OCI-LY3 (cell line): ENCODE measurements around the gene XXYLT1.

Source experiments
- H2AFZ ChIP-seq: fragments of 200-600, 300-600 bp; shearing (Covaris generic); 2 replicates; pipeline ENCODE4 v1.6.0; 2014; ENCODE audit warnings: antibody characterized with exemption, low read depth, low read length
- H3K27ac ChIP-seq: fragments of 200-600, 300-600 bp; sonication (generic); 2 replicates; pipeline ENCODE4 v1.5.1; 2014; ENCODE audit warnings: mild to moderate bottlenecking, low read length, moderate library complexity, mixed read lengths
- H3K27me3 ChIP-seq: fragments of 200-600, 300-600 bp; sonication (generic); 2 replicates; pipeline ENCODE4 v1.6.1; 2014; ENCODE audit warnings: low read depth, low read length, mixed read lengths
- H3K36me3 ChIP-seq: fragments of 200-600, 300-600 bp; sonication (generic); replicated peaks from 2 replicates; pipeline ENCODE3; 2014; ENCODE audit warnings: low read depth, low read length, mixed read lengths
- H3K4me1 ChIP-seq: fragments of 300-600, 200-600 bp; sonication (generic); 2 replicates; pipeline ENCODE4 v1.6.1; 2014; ENCODE audit warnings: low read length, mixed read lengths
- H3K4me2 ChIP-seq: fragments of 200-600, 300-600 bp; sonication (generic); 2 replicates; pipeline ENCODE4 v1.6.1; 2014; ENCODE audit warnings: low read length, mixed read lengths
- H3K4me3 ChIP-seq: fragments of 300-600, 200-600 bp; sonication (generic); 2 replicates; pipeline ENCODE4 v1.5.1; 2014; ENCODE audit warnings: antibody characterized with exemption, mild to moderate bottlenecking, low read length, moderate library complexity
- H3K79me2 ChIP-seq: fragments of 300-600, 200-600 bp; shearing (Covaris generic); 2 replicates; pipeline ENCODE4 v1.6.1; 2014; ENCODE audit warnings: mild to moderate bottlenecking, low read length, mixed read lengths
- H3K9ac ChIP-seq: fragments of 300-600, 200-600 bp; shearing (Covaris generic); 2 replicates; pipeline ENCODE4 v1.6.0; 2014; ENCODE audit warnings: mild to moderate bottlenecking, low read length, moderate library complexity
- H3K9me3 ChIP-seq: fragments of 200-600, 300-600 bp; shearing (Covaris generic); 2 replicates; pipeline ENCODE4 v1.6.1; 2014; ENCODE audit warnings: low read length, mixed read lengths; ENCODE audit not compliant: insufficient read depth
- H4K20me1 ChIP-seq: fragments of 200-600, 300-600 bp; sonication (generic); 2 replicates; pipeline ENCODE4 v1.6.1; 2016; ENCODE audit warnings: low read length, mixed read lengths; ENCODE audit not compliant: insufficient read depth
- EZH2phosphoT487 ChIP-seq: fragments of 200-600 bp; shearing (Covaris generic); IDR thresholded peaks from 2 replicates; pipeline ENCODE4 v1.6.1; 2018; ENCODE audit warnings: antibody characterized with exemption, mixed run types, low read depth
- TF ChIP-seq, protein P1 (sequence below): fragments of 200-600, 300-600 bp; sonication (generic); IDR thresholded peaks from 2 replicates; pipeline ENCODE4 v1.5.1; 2014; ENCODE audit warnings: antibody characterized with exemption, low read length, low read depth

XXYLT1 gene

DNA sequence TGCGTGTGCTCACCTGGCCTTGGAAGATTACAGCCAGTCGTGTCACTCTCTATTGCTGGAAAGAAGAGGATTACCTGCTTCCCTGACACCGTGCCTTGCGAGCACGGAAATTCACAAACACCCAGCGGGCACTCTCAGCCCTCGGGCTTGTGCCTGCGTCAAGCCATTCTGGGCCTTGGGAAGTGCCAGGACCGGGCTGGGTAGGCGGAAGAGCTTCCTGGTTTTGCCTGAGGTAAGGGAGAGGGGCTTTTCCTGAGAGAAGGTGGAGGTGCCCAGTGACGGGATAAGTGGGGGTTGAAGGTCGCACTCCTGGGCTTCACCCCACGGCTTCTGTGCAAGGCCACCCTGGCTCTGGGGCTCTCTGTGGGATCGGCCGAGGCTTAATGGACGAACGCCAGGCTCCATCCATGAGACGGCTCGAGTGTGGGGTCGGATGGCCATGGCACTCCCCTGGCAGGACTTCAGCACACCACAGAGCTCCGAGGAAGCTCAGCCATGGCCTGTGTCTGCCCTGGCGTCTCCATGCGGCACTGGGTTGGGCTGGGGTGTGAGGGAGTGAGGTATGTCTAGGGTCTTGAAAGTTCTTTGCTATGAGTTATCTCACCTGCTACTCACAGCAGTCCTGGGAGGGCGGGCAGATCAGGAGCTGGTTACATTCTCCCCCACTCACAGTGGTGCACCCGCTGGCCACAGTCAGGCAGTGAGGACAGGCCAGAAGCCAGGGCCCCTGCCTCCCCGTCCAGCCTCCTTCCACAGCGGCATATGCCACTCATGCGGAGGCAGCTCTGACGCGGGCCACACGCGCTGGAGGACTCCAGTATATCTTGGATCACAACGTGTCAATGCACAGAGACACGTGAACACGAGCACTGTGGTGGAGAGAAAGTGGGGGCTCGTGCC, 209.0 kb downstream of the XXYLT1 start:
- Histone ChIP-seq H2AFZ (no peak overlapping the region), H3K4me2 (no peak overlapping the region), H3K9ac (no peak overlapping the region), H3K27me3 (no peaks in the 10 kb centered on the region), H3K9me3 (no peaks in the 10 kb centered on the region), H4K20me1 (no peaks in the 10 kb centered on the region), H3K79me2 (no peaks in the 10 kb centered on the region), H3K4me3 (no peak overlapping the region), H3K36me3 (no peaks in the 10 kb centered on the region), H3K27ac (no peak overlapping the region), H3K4me1 (no peaks in the 10 kb centered on the region)
- TF ChIP-seq, protein P1, sequence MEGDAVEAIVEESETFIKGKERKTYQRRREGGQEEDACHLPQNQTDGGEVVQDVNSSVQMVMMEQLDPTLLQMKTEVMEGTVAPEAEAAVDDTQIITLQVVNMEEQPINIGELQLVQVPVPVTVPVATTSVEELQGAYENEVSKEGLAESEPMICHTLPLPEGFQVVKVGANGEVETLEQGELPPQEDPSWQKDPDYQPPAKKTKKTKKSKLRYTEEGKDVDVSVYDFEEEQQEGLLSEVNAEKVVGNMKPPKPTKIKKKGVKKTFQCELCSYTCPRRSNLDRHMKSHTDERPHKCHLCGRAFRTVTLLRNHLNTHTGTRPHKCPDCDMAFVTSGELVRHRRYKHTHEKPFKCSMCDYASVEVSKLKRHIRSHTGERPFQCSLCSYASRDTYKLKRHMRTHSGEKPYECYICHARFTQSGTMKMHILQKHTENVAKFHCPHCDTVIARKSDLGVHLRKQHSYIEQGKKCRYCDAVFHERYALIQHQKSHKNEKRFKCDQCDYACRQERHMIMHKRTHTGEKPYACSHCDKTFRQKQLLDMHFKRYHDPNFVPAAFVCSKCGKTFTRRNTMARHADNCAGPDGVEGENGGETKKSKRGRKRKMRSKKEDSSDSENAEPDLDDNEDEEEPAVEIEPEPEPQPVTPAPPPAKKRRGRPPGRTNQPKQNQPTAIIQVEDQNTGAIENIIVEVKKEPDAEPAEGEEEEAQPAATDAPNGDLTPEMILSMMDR: no peak
- TF ChIP-seq EZH2phosphoT487: no peak

DNA sequence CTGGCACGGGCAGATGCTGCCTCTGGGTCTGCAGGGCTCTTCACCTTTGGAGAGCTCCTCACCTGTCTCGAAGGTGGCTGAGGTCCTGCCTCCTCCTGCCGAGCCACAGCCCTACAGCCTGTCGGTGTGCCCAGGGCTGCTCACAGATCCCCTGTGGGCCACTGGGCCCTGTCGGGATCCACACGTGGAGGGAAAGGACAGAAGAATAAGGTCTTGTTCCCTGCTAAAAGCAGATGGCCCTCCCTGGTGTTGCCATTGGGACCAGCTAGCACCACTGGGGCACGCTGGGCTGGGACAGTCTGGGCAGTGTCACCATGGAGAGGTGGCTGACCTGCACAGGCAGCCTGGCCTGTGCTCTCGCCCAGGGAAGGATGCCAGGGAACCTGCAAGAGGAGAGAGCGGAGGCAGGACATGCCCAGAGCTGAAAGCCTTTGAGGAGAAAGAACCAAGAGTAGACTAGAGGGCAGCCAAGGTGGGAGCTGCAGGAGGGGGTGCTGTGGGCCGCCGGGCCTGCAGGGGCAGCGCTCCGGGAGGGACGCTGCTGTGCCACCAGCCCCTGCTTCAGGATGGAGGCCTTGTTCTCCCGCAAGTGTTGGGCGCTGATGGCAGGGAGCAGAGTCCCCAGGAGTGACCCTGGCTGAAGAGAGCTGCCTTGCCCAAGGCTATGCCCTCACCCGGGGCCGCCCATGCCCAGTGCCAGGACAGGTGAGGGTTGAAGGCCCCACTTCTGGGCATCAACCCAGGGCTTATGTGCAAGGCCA, 210.2 kb downstream of the XXYLT1 start:
- TF ChIP-seq, protein P1: no peak
- TF ChIP-seq EZH2phosphoT487: no peak

DNA sequence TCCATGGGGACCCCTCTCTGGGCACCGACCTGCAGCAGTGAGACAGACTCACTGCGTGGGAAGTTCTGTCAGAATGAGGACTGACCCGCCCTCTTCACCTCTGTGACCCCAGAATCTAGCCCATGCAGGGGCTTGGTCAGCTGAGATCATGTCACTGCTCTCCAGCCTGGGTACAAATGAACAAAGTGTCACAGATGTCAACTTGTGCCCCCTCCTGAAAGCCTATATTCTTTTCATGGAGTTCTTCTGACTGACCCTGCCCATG, 210.8 kb downstream of the XXYLT1 start:
- no peak overlapping the region for H3K27ac ChIP-seq
- H3K4me3 ChIP-seq: no peak overlapping the region
- no peaks in the 10 kb centered on the region for H4K20me1 ChIP-seq
- H3K4me1 ChIP-seq: no peaks in the 10 kb centered on the region
- no peaks in the 10 kb centered on the region for H3K27me3 ChIP-seq
- H3K79me2 ChIP-seq: no peaks in the 10 kb centered on the region
- H3K4me2 ChIP-seq: no peak overlapping the region
- H2AFZ ChIP-seq: no peak overlapping the region
- H3K9me3 ChIP-seq: no peaks in the 10 kb centered on the region
- H3K9ac ChIP-seq: no peak overlapping the region
- no peaks in the 10 kb centered on the region for H3K36me3 ChIP-seq
- TF ChIP-seq, protein P1: no peak
- TF ChIP-seq EZH2phosphoT487: no peak

More for the DNA sequence above, 210.2 kb downstream of the XXYLT1 start:
- H3K4me3 ChIP-seq: no peak overlapping the region
- no peaks in the 10 kb centered on the region for H3K79me2 ChIP-seq
- H2AFZ ChIP-seq: no peak overlapping the region
- H3K27ac ChIP-seq: no peak overlapping the region
- no peaks in the 10 kb centered on the region for H4K20me1 ChIP-seq
- H3K4me1 ChIP-seq: no peaks in the 10 kb centered on the region
- H3K9ac ChIP-seq: no peak overlapping the region
- no peaks in the 10 kb centered on the region for H3K27me3 ChIP-seq
- H3K9me3 ChIP-seq: no peaks in the 10 kb centered on the region
- H3K4me2 ChIP-seq: no peak overlapping the region
- H3K36me3 ChIP-seq: no peaks in the 10 kb centered on the region

DNA sequence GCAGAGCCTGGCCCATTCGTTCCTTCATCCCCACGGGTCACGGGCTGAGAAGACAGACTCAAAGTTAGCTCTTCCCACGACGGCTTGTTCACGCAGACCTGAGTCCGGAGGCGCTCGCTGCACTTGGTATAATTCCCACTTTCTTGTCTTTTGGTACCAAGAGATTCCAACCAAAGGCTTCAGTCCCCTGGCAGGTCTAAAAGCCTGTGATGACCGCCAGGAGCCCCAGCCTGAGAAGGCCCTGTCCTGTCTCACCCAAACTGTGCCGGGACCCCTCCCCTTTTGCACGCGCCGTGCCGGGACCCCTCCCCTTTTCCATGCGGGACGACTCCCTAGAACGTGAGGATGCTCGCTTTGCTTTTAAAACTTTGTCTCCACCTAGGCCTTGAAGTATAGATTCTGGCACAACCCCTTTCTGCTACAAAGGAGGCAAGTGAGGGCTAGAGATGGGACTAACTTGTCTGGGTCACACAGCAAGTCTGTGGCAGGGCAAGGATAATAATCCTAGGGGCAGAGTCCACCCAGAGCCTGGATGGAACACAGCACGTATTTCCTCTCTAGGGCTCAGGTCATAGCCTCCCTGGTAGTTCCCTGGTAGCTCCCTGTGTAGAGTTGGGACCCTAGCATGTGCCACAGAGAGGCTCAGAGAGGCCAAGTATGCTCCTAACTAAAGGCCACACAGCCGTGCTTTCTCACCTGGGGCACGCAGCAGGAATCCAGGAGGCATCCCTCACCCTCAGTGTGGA, 211.3 kb downstream of the XXYLT1 start:
- Histone ChIP-seq H3K27ac (no peak overlapping the region), H2AFZ (no peak overlapping the region), H3K9ac (no peak overlapping the region), H3K36me3 (no peaks in the 10 kb centered on the region), H3K4me1 (no peaks in the 10 kb centered on the region), H3K27me3 (0 out of 2 replicates have a peak, but pooled peaks cover under 1% of the 10 kb centered on the region), H3K4me2 (no peak overlapping the region), H4K20me1 (no peaks in the 10 kb centered on the region), H3K9me3 (no peaks in the 10 kb centered on the region), H3K4me3 (no peak overlapping the region), H3K79me2 (no peaks in the 10 kb centered on the region)
- TF ChIP-seq EZH2phosphoT487: no peak
- TF ChIP-seq, protein P1: no peak
